Measurements from ENCODE around the gene TNFRSF9.

TNFRSF9 gene

DNA sequence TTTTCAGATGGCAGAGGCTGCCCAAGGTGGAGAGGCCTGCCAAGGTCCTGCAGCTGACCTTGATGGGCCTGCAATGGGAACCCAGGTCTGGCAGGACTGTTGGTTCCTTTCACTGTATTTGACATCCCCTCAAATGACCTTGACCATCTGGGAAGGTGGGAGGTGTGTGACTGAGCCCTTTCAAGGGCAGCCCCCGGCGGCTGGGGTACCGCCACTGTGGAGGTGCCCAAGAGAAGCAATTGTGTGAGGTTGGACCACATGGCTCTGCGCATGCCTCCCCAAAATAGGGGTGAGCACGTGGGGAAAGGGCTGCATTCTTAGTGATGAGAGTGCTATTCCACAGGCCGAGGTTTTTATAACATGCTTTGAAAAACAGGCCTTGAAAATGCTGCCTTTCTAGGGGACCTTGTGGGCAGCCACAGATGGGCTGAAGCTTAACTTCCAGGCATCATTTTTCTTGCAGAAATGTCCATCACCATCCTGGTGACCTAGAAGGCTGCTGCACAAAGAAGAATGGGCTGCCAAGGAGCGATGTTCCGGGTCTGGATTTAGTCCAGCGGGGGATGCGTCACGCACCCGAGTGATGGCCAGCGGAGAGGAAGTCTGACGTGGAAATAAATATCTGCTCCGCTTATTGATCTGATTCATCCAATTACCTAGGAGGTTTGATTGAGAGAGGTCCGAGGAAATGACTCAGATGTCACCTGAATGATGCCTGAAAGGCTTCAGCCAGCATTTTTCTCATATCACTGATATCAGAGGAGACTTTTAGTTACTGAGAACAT is 71.3 kb downstream of the TNFRSF9 start:
- no peak for DNase-seq

DNA sequence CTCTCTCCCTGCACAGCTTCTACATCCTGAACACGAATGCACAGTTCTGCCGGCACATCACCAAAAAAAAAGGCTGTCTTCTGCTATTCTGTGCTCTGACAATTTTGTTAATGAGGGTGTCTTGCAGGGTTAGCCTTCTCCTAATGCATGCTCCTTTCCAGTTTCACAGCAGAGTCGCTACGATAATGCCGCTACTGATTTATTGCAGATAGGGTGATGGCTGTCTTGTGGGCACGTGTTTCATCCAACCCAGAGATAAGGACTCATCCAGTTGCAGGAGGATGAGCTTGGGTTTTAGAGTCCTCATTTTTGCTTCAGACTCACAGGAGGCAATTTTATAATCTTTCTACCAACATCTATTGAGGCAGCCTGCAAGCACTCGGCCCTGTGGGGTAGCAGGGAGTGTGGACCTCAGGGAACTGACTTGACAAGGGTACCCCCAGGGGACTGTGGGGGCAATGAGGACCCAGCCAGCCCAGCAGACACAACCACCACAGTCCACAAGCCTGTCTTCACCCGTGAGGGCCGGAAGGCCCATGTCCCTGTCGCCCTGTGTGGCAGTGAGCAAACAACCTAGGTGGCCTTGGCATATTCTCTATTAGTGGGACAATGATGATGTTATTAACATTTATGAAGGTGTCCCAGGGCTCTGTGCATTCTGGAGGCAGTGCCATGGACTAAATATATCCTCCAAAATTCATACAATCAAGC is 72.4 kb downstream of the TNFRSF9 start:
- no peak for DNase-seq

DNA sequence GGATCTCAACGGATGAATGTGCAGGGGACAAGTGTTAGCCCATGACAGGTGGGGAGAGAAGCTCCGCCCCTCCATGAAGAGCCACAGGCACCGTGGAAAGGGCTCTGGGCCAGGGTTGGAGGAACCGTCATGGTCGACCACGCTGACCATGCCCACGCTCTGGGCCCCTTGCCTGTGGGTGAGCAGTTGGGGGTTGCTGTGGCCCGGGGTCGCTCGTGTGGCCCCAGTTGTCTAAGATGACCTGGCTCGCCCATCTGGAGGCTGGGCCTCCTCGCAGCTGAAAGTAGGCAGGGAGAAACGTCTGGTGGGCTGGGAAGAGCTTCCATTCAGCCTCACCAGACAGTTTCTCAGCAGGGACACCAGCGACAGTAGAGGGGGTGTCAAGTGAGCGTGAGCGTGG is 74.7 kb downstream of the TNFRSF9 start:
- DNase-seq: no peak
